A549 (cell line): ENCODE measurements around the gene ACTR2.
A peak's percentile ranks its signal among the peaks of the same experiment; 100 is the strongest.

ENCODE experiments used
- CHD2 ChIP-seq: fragments of 150-350 bp; IDR thresholded peaks from 2 replicates; pipeline ENCODE4 v1.6.1; 2014; ENCODE audit warnings: low read length; ENCODE audit not compliant: partially characterized antibody
- EHMT2 ChIP-seq: fragments of 200-600 bp; sonication (generic); IDR thresholded peaks from 2 replicates; pipeline ENCODE4 v1.6.1; 2016; ENCODE audit warnings: antibody characterized with exemption, low read depth, mild to moderate bottlenecking, moderate library complexity
- EP300 ChIP-seq, 2 experiments: fragments of >200 bp; sonication (Bioruptor Twin); formaldehyde crosslinking; IDR thresholded peaks; 2 replicates in 1 of 2; 3 replicates in 1 of 2; pipeline ENCODE4 v1.6.1; 2016 to 2017
- FOSL2 ChIP-seq, 2 experiments: fragments of 450-650 bp in 1 of 2; fragments of >200 bp in 1 of 2; sonication (Bioruptor Twin) in 1 of 2; formaldehyde crosslinking; IDR thresholded peaks; 2 replicates each; pipeline versions ENCODE4 v1.5.0 to v1.6.1; 2016 to 2020; ENCODE audit warnings: mild to moderate bottlenecking in 1 of 2, moderate library complexity in 1 of 2
- JUN ChIP-seq, 2 experiments: fragments of >200 bp; sonication (Bioruptor Twin); formaldehyde crosslinking; IDR thresholded peaks; 2 replicates in 1 of 2; 3 replicates in 1 of 2; pipeline ENCODE4 v1.6.1; 2016 to 2017
- KDM5A ChIP-seq: fragments of 200-600 bp; sonication (generic); IDR thresholded peaks from 2 replicates; pipeline ENCODE4 v1.6.1; 2016; ENCODE audit warnings: antibody characterized with exemption, mild to moderate bottlenecking
- MYC ChIP-seq: IDR thresholded peaks from 2 replicates; pipeline ENCODE4 v1.6.1; 2012; ENCODE audit warnings: mild to moderate bottlenecking, inconsistent platforms, low read length, improper control_type of control experiment, borderline replicate concordance
- POLR2A ChIP-seq: IDR thresholded peaks from 2 replicates; pipeline ENCODE4 v1.6.1; 2012; ENCODE audit warnings: mild to moderate bottlenecking, low read length
- POLR2AphosphoS2 ChIP-seq: conservative IDR thresholded peaks from 2 replicates; pipeline ENCODE4 v1.6.1; 2012; ENCODE audit warnings: low read length, improper control_type of control experiment, inconsistent platforms
- RCOR1 ChIP-seq: fragments of 150-350 bp; IDR thresholded peaks from 2 replicates; pipeline ENCODE4 v1.6.1; 2014; ENCODE audit warnings: antibody characterized with exemption, low read length, low read depth
- SREBF2 ChIP-seq: fragments of 450-650 bp; IDR thresholded peaks from 2 replicates; pipeline ENCODE4 v1.6.1; 2014; ENCODE audit warnings: mild to moderate bottlenecking, moderate library complexity
- TF ChIP-seq, protein P1 (sequence below): fragments of 200-600 bp; sonication (generic); IDR thresholded peaks from 2 replicates; pipeline ENCODE4 v1.6.1; 2016; ENCODE audit warnings: antibody characterized with exemption, mild to moderate bottlenecking, moderate library complexity
- TF ChIP-seq, protein P2 (sequence below): fragments of >200 bp; sonication (Bioruptor Twin); formaldehyde crosslinking; IDR thresholded peaks from 3 replicates; pipeline ENCODE4 v1.5.1; 2016
- TF ChIP-seq, protein P3 (sequence below): IDR thresholded peaks from 2 replicates; pipeline ENCODE4 v1.6.1; 2012

DNA sequence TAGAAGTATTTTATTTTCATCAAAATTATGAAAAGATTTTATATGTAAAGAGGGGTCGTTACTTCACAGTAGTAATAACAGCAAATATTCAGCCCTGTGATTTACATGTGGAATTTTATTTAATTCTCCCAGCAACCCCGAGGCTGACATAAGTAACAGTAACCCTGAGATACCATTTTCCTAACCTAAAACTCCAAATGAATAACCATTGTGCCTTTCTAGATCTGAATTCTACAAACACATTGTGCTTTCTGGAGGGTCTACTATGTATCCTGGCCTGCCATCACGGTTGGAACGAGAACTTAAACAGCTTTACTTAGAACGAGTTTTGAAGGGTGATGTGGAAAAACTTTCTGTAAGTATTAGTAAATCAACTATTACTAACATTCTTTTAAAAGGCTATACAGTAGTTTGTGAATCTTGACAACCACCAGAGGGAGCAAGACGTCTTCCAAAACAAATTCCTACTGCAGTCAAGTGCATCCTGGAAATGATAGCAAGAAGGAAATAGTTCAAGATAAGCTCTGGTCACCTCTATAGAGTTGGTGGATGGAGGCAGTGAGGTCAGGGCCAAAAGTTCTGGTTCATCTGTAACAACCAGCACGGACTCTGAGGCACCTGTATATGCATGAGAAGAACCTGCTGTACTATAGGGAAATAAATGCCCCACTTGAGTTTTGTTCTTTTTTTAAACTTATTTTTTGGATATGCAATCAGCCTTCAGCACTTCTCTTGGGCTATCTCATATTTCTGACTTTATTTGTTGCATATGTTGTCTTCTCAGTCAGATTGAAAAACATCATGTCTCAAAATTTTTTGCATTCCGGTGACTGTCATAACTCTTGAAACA lies 37.4 kb downstream of the ACTR2 start:
- TF ChIP-seq SREBF2 (no peak), JUN (IDR thresholded peaks at IDR 0.05) (no peak), CHD2 (no peak), POLR2A (no peak), MYC (no peak), FOSL2 (IDR thresholded peaks at IDR 0.05) (no peak), FOSL2 (CRISPR knock-in tag; IDR thresholded peaks at IDR 0.05) (no peak), EHMT2 (no peak), KDM5A (no peak), RCOR1 (no peak), POLR2AphosphoS2 (no peak), EP300 (IDR thresholded peaks at IDR 0.05) (no peak)
- TF ChIP-seq, protein P1, sequence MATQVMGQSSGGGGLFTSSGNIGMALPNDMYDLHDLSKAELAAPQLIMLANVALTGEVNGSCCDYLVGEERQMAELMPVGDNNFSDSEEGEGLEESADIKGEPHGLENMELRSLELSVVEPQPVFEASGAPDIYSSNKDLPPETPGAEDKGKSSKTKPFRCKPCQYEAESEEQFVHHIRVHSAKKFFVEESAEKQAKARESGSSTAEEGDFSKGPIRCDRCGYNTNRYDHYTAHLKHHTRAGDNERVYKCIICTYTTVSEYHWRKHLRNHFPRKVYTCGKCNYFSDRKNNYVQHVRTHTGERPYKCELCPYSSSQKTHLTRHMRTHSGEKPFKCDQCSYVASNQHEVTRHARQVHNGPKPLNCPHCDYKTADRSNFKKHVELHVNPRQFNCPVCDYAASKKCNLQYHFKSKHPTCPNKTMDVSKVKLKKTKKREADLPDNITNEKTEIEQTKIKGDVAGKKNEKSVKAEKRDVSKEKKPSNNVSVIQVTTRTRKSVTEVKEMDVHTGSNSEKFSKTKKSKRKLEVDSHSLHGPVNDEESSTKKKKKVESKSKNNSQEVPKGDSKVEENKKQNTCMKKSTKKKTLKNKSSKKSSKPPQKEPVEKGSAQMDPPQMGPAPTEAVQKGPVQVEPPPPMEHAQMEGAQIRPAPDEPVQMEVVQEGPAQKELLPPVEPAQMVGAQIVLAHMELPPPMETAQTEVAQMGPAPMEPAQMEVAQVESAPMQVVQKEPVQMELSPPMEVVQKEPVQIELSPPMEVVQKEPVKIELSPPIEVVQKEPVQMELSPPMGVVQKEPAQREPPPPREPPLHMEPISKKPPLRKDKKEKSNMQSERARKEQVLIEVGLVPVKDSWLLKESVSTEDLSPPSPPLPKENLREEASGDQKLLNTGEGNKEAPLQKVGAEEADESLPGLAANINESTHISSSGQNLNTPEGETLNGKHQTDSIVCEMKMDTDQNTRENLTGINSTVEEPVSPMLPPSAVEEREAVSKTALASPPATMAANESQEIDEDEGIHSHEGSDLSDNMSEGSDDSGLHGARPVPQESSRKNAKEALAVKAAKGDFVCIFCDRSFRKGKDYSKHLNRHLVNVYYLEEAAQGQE, result no peak
- TF ChIP-seq, protein P2, sequence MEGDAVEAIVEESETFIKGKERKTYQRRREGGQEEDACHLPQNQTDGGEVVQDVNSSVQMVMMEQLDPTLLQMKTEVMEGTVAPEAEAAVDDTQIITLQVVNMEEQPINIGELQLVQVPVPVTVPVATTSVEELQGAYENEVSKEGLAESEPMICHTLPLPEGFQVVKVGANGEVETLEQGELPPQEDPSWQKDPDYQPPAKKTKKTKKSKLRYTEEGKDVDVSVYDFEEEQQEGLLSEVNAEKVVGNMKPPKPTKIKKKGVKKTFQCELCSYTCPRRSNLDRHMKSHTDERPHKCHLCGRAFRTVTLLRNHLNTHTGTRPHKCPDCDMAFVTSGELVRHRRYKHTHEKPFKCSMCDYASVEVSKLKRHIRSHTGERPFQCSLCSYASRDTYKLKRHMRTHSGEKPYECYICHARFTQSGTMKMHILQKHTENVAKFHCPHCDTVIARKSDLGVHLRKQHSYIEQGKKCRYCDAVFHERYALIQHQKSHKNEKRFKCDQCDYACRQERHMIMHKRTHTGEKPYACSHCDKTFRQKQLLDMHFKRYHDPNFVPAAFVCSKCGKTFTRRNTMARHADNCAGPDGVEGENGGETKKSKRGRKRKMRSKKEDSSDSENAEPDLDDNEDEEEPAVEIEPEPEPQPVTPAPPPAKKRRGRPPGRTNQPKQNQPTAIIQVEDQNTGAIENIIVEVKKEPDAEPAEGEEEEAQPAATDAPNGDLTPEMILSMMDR, result peak; percentile 97
- TF ChIP-seq, protein P3, sequence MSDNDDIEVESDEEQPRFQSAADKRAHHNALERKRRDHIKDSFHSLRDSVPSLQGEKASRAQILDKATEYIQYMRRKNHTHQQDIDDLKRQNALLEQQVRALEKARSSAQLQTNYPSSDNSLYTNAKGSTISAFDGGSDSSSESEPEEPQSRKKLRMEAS, result no peak
